GM23338 (cell line): Measurements from ENCODE around the gene MLPH.

ENCODE experiments used
- CREB1 ChIP-seq: fragments of 250-450 bp; sonication (Bioruptor Pico); IDR thresholded peaks from 2 replicates; pipeline ENCODE4 v1.5.0; 2020; ENCODE audit warnings: low read depth, mild to moderate bottlenecking, moderate library complexity
- CTCF ChIP-seq, 2 experiments: fragments of 200-600 bp in 1 of 2; sonication (generic) in 1 of 2; conservative IDR thresholded peaks; 2 replicates each; pipeline versions ENCODE4 v1.5.1 to v1.6.1; 2016 to 2017; ENCODE audit warnings: antibody characterized with exemption in 2 of 2, low read depth in 2 of 2, mild to moderate bottlenecking in 2 of 2, moderate library complexity in 1 of 2
- ETS1 ChIP-seq: IDR thresholded peaks from 2 replicates; pipeline ENCODE4 v1.6.1; 2016; ENCODE audit warnings: antibody characterized with exemption
- EZH2 ChIP-seq: fragments of 200-600 bp; sonication (generic); IDR thresholded peaks from one replicate; pipeline ENCODE4 v1.8.0; 2017; ENCODE audit warnings: antibody characterized with exemption, mild to moderate bottlenecking, low read depth; ENCODE audit not compliant: unreplicated experiment
- EZH2phosphoT487 ChIP-seq: fragments of 200-600 bp; sonication (generic); IDR thresholded peaks from one replicate; pipeline ENCODE4 v1.8.1; 2018; ENCODE audit warnings: antibody characterized with exemption; ENCODE audit not compliant: unreplicated experiment
- JUNB ChIP-seq: IDR thresholded peaks from one replicate; pipeline ENCODE4 v1.6.1; 2016; ENCODE audit warnings: antibody characterized with exemption; ENCODE audit not compliant: unreplicated experiment
- NANOG ChIP-seq: IDR thresholded peaks from 2 replicates; pipeline ENCODE4 v1.6.1; 2016; ENCODE audit warnings: antibody characterized with exemption, borderline replicate concordance
- POLR2AphosphoS5 ChIP-seq: IDR thresholded peaks from 2 replicates; pipeline ENCODE4 v1.6.1; 2016; ENCODE audit warnings: antibody characterized with exemption, low read depth
- REST ChIP-seq: IDR thresholded peaks from one replicate; pipeline ENCODE4 v1.6.1; 2018; ENCODE audit warnings: antibody characterized with exemption; ENCODE audit not compliant: unreplicated experiment
- STAT1 ChIP-seq: IDR thresholded peaks from one replicate; pipeline ENCODE4 v1.6.1; 2016; ENCODE audit warnings: antibody characterized with exemption; ENCODE audit not compliant: unreplicated experiment
- ZNF114 ChIP-seq: fragments of 250-450 bp; sonication (Bioruptor Pico); IDR thresholded peaks from 2 replicates; pipeline ENCODE4 v1.5.0; 2020; ENCODE audit warnings: mild to moderate bottlenecking, moderate library complexity
- ZNF331 ChIP-seq: fragments of 250-450 bp; sonication (Bioruptor Pico); IDR thresholded peaks from 2 replicates; pipeline ENCODE4 v1.5.0; 2020; ENCODE audit warnings: low read depth, mild to moderate bottlenecking, moderate library complexity
- ZNF462 ChIP-seq: fragments of 250-450 bp; sonication (Bioruptor Pico); IDR thresholded peaks from 2 replicates; pipeline ENCODE4 v1.5.0; 2020; ENCODE audit warnings: mild to moderate bottlenecking, moderate library complexity

GRCh38 chr2:237529452-237530402, 42.7 kb downstream of the MLPH start:
- TF ChIP-seq CREB1 (CRISPR knock-in tag) (no peak), CTCF (conservative IDR thresholded peaks at IDR 0.05; ENCODE audit: low read depth in 2 of 2) (no peak), POLR2AphosphoS5 (no peak), NANOG (no peak), REST (no peak), EZH2 (no peak), EZH2phosphoT487 (no peak), JUNB (no peak), ZNF114 (no peak), ETS1 (no peak), ZNF462 (CRISPR knock-in tag) (no peak), ZNF331 (CRISPR knock-in tag) (no peak), STAT1 (no peak)
